DMS79 (cell line): Measurements from ENCODE around the gene FN3K.
"Not testable (repeated sequence)": the region's sequence is repeated elsewhere in the genome, so short reads cannot be mapped to it uniquely, and the experiment has no call there.

ENCODE experiments used
- DNase-seq: peaks from one replicate; lab custom pipeline; 2025; lab: John Stamatoyannopoulos, UW

Gene FN3K

DNA sequence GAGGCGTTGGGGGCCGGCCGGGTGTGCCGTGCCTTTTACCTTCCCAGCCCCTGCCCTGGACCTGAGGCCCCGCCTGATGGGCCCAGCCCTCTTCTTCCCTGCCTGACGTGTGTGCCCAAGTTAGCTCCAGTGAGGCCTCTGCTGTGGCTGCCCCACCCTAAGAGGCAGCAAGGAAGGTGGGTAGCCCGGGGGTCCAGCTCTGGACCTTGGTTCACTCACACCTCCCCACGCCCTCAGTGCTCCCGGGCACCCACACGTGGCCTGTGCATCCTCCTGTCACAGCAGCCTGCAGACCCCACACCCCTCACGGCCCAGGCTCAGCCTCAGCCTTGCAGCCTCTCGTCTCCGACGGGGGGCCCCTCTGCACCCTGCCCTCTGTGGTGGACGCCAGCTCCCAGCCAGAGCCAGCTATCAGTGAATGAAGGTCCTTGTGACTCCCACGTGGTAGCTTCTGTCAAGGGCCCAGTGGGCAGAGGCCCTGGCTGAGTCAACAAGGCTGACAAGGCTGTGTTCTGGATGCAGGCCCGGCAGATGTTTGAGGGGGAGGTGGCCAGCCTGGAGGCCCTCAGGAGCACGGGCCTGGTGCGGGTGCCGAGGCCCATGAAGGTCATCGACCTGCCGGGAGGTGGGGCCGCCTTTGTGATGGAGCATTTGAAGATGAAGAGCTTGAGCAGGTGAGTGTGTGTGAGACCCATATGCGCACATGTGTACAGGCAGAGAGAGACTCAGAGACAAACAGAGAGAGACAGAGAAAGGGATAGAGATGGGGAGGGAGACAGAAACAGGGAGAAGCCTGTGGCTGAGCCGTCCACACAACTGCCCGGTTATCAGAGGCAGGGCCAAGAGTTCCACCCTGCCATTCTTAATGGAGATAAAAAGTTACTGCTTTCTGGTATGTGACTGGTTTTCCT lies 2.8 kb downstream of the FN3K start:
- no peak for DNase-seq

DNA sequence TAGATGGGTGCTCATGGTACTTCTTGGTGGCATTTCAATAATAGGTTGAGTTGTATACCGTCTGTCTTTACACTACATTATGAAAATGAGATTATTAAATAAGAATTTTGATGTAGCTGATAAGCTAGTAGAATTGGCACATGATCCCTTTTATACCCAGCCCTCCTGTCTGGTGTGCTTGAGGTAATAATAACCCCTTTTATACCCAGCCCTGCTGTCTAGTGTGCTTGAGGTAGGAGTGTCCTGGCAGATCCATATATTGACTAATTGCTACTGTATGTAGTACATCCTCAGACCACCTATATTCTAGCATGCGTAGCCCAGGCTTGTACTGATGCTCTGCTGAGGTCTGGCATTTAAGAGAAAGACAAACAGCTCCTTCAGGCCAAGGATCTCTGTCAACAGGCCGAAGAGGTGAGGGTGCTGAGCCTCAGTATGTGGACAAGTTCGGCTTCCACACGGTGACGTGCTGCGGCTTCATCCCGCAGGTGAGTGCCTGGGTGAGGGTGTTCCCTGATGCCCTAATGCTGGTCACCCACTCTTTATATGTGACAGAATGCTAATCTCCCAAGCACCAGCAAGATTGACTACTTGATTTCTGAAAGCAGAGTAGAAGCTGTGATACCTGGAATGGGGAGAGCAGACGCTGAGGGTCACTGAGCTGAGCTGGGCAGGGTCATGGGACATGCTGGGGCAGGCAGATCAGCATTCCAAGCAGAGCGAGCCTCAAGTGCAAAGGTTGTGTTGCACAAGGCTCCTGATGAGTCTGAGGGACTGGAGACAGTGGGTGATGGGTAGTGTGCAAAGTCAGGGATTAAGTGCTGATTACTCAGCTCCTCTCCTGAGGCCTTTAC lies 5.7 kb downstream of the FN3K start:
- DNase-seq, result no peak

DNA sequence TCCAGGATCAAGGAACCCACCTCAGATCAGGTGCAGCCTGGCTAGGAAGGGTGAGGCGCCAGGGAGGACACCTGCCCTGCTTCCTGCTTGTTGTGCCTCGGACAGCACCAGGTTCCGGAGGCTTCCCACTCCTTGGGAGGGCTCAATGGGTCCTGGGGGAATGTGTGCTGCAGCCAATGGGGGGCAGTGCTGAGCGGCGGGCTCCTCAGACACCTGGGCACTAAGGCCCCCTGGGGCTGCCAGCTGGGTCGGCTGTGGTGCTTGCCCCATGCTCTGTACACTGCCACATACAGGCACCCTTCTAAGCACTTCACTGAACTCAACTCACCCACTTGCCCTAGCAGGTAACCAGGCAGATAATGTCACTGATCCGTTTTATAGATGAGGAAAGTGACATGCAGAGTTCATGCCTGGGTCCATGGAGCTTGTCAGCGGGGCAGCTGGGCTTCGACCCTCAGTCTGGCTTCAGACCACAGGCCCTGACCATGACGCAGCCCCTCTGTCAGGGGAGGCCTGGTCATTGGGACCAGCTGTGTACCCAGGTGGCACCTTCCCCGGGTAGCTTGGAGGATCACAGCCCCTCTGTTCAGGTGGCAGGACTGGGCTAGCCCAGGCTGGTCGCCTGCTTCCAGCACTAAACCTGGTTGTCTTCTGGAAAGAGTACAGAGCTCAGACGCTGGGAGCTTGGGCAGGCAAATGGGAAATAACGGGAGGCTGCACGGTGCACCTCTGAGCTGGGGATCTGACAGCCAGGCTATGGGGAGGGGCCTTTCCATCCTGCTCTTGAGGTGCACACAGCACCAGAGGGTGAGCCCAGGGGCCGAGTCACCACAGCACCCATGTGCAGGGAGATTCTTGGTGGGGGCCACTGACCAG lies 8.2 kb downstream of the FN3K start:
- DNase-seq, result no peak

DNA sequence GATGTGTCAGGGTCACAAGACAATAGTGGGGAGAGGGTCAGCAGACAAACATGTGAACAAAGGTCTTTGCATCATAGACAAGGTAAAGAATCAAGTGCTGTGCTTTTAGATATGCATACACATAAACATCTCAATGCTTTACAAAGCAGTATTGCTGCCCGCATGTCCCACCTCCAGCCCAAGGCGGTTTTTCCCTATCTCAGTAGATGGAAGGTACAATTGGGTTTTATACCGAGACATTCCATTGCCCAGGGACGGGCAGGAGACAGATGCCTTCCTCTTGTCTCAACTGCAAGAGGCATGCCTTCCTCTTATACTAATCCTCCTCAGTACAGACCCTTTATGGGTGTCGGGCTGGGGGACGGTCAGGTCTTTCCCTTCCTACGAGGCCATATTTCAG lies 9.3 kb downstream of the FN3K start:
- not testable (repeated sequence) for DNase-seq

DNA sequence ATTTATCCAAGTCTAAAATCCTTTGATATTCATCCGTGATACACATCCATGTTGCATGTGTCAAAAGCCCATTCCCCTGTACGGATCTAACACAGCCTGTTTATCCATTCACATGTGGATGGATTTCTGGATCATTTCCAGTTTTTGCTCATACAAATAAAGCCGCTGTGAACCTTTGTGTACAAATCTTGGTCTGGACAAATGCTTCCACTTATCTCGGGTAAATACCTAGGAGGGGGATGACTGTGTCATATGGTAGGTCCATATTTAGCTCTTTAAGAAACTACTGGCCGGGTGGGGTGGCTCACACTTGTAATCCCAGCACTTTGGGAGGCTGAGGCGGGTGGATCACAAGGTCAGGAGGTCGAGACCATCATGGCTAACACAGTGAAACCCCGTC lies 10.1 kb downstream of the FN3K start:
- no peak for DNase-seq

DNA sequence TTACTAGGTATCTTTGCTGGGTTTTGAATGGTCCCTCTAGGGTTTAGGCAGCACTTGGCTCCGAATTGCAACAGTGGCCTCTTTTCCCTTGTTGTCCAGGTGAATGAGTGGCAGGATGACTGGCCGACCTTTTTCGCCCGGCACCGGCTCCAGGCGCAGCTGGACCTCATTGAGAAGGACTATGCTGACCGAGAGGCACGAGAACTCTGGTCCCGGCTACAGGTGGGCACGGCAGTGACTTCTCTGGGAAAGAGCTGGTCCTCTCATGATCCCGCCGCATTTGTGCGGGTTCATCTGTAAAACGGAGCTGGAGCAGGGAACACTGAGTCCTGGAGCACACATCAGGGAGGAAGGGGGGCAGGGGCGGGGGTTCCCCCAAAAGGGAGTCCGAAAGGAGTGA lies 13.3 kb downstream of the FN3K start:
- no peak for DNase-seq

DNA sequence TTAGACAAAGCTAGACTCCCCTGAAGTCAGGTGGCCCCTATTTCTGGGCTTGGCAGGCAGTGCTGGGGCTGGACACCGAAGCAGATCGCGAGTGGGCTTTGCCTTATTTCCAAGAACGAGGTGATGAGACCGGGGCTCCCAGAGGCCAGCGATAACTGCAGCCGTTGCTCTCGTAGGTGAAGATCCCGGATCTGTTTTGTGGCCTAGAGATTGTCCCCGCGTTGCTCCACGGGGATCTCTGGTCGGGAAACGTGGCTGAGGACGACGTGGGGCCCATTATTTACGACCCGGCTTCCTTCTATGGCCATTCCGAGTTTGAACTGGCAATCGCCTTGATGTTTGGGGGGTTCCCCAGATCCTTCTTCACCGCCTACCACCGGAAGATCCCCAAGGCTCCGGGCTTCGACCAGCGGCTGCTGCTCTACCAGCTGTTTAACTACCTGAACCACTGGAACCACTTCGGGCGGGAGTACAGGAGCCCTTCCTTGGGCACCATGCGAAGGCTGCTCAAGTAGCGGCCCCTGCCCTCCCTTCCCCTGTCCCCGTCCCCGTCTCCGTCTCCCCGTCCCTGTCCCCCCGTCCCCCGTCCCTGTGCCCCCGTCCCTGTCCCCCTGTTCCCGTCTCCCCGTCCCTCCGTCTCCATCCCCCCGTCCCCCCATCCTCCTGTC lies 15.0 kb downstream of the FN3K start:
- no peak for DNase-seq

DNA sequence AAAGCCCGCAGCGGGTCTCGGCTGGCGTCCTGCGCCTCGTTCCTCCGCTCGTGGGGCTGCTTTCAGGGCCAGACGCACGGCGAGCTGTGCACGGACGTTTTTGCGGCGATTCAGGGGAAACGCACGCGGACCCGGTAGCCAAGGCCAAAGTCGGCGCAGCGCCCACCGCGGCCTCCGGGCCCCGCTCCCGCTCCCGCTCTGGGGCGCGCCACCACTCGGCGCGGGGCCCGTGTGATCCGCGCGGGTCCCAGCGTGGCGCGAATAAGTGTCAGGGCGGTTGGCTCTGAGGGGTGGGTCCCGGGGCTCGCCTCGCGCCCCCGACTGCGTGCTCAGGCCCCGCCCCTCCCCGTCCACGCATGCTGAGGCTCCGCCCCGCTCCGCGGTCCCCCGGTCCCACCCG lies 15.8 kb downstream of the FN3K start:
- no peak for DNase-seq

DNA sequence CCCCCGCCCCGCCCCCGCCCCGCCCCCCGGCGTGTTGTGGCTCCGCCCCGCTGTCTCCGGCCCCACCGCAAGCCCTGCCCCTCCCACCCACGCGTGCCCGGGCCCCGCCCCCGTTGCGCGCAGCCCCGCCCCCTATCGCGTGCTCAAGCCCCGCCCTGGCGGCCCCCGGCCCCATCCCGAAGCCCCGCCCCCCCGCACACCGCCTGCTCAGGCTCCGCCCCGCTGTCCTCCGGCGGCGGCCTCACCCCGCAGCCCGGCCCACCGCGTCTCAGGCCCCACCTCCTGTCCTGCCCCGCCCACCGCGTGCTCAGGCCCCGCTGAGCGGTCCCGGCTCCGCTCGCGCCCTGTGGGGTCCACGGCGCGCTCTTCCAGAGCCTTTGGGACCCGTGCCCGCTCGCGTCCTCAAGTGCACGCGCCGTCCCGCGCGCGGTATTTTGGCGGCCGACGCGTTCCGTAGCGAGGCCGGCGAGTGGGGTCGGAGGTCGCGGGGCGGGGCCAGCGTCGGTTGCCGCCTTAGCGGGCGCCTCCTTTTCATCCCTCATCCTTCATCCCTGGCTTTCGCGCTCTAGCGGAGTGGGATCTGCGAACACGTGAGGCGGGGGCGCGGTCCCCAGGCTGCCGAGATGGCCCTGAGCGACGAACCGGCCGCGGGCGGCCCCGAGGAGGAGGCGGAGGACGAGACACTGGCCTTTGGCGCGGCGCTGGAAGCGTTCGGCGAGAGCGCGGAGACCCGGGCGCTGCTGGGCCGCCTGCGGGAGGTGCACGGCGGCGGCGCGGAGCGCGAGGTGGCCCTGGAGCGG lies 16.4 kb downstream of the FN3K start, which contains the start of gene TBCD:
TBCD (plus strand) TSS at position 495 of the 800 bp plus-strand sequence; CDS start at position 624, 129 bp downstream.
- DNase-seq, result peak; percentile 22

DNA sequence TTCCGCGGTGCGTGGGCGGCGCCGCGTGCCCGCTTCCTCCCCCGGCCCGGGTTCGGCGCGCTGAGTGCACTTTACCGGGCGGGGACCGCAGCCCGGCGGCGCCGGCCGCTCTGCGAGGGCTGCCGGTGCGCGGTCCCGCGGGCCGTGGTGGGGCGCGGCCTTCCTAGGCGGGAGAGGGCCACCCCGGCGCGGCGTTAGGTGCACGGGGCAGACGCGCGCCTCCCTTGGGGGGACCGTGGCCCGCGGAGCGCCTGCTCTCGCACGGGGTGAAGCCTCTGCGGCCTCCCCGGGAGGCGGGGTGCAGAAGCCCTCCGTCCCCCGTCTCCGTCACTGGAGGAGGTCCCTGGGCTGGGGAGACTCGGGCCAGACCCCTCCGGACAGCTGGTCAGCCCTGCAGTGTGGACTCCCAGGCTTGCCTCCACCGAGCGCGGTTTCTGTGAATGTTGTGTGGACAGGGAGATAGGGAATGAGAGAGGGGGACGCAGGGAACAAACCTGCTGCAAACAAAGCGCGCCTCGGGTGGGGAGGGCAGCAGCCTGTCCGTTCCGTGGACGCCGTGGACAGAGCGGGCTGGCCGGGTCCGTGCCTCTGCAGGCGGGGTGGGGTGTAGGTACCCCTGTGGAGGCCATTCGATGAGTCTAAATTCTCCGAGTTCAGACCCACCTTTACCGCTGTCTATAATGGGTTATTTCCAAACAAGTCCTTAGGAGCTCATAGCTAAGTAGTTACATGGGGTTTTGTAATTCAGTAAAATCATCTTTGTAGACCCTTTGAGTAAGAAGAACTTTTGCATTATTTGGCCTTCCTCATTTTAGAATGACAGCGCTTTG lies 17.2 kb downstream of the FN3K start:
- DNase-seq, result no peak

DNA sequence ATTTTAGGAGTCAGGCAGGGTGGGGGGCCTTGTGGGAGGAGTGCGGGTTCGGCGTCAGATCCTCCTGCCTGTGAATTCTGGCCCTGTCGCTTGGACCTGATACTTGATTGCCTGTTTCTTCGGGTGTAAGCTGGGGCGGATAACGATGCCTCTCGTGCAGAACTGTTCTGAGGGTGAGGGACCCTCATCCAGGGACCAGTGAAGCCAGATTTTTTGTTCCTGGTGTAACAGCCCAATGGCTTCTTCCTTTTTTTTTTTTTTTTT lies 17.7 kb downstream of the FN3K start:
- no peak for DNase-seq

DNA sequence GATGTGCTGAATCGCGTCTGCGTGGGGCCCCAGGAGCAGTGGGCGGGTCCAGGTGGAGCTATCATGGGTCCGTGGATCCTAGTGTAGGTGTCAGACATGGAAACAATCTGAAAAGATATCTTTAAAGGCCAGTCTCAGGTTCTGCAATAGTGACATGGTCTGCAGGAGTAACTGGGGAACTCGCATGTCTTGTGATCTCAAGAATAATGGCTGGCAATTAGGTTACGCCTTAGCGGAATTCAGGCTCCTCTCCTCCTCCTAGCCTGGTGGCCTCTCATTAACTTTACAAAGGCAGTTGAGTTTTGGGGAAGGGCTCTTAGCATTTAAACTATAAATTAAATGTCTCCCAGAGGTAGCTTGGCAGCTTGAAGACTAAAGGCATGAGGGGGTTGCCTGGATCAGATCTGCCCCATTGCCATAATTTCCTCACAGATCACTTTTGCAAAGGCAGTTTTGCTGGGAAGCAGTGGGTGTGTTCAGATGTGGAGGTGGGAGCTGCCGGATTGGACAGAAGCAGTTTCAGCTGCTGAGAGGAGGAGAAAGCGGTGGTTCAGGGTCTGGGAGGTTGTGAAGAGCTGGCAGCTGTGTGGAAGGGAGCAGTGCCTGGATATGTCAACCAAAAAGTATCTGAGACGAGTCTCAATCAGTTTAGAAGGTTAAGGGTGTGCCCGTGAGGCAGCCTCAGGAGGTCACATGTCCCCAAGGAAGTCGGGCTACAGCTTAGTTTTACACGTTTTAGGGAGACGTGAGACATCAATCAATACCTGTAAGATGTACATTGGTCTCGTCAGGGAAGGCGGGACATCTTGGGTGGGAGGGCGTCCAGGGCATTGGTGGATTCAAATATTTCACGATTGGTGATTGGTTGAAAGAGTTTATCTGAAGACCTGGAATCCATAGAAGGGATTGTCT lies 19.1 kb downstream of the FN3K start:
- DNase-seq, result no peak

DNA sequence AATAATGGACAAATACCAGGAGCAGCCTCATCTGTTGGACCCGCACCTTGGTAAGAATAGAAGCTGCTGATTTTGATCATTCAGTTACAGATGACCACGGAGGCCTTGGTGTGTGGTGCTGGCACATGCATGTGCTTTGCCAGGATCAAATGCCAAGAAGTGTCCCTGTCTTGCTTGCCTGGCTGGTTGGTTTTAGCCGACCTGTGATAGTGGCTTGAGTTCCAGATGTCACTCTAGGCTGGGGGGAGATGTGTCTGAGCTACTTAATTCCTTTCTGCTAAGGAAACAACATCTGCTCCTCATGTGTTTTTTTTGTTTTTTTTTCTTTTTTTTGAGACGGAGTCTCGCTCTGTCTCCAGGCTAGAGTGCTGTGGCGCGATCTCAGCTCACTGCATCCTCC lies 20.8 kb downstream of the FN3K start:
- no peak for DNase-seq

DNA sequence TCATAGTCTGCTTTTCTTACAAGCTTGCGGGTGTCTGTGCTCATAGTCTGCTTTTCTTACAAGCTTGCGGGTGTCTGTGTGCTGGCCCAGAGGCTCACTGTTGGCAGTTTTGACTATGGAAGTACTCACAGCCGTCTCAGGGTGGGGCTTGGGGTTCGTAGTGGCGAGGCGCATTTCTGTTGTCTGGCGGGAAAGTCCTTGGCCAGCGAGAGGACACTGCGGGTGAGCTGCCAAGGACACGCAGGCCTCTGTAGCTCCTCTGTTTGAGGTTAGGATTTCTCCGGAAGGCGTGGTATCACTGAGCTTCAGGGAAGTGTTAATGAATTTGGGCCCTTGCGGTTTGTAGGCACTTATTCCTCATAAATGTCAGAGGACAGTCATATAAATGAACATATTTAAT lies 30.0 kb downstream of the FN3K start:
- no peak for DNase-seq

DNA sequence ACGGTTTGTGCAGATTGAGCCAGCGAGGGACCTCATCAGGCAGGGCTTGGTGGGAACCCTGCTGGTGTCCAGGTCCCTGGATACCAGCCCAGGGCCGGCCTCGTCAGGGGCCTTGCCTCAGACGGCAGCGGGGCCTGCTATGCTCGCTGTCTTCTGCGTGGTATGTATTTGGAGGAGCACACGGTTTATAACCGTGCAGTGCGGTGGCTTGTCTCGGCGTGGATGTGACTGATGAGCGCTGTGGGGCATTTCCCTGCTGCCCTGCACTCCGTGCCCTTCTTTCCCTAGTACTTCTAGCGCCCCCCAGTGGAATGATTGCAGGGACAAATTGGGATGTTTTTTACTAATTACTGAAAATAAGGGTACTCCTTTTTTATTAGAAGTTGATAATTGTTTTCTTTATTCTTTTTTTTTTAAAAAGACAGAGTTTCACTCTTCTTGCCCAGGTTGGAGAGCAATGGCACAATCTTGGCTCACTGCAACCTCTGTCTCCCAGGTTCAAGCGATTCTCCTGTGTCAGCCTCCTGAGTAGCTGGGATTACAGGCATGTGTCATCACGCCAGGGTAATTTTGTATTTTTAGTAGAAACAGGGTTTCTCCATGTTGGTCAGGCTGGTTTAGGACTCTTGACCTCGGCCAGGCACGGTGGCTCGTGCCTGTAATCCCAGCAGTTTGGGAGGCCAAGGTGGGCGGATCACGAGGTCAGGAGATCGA lies 31.8 kb downstream of the FN3K start:
- DNase-seq, result no peak

DNA sequence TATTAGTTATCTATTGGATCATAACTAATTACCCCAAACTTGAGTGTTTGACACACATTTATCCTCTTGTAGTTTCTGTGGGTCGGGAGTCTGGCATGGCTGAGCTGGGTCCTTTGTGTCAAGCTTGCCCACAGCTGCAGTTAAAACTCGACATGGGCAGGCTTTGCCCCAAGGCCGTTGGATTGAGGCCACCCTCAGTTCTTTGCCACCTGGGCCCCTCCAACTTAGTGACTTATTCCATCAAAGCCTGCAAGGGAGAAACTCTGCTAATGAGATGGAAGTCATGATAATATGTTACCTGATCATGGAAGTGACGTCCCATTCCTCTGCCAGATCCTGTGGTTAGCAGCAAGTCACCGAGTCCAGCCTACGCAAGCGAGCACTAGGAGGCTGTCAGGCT lies 33.6 kb downstream of the FN3K start:
- no peak for DNase-seq

DNA sequence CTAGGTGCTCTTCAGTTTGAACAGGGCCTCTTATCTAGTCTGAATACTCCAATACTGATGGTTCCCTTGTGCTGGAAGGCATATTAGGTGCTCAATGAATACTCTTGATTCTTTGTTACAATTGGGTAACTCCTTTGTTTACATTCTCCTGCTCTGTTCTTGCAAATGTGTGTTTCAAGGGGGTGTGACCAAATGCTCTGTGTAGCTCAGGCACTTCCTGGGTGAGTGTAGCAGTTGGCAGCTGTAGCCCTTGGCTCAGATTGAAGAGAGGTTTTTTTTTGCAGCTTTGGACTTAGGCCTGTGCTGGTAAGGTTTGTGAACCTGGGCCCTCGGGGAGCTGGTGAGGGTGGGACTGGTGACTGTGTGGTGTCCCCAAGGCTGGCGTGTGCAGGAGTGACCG lies 36.6 kb downstream of the FN3K start:
- no peak for DNase-seq

DNA sequence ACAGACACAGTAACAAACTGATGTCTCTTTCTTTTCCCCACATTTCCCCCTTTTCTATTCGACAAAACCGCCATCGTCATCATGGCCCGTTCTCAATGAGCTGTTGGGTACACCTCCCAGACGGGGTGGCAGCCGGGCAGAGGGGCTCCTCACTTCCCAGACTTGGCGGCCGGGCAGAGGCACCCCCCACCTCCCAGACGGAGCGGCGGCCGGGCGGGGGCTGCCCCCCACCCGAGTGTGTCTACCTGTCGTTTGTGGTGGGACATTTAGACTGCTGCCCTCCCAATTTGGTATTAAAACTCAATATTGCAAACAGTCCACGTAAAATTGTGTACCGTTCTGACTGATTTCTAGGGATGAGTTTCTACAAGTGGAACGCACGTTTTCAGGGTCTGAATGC lies 39.0 kb downstream of the FN3K start:
- not testable (repeated sequence) for DNase-seq
